NCI-H82 treated with DMSO at 0.1 percent for 48 hours (cell line): ENCODE measurements around the gene TCERG1L.

Experiments used
- DNase-seq: peaks from one replicate; lab custom pipeline; 2025; ENCODE audit not compliant: unreplicated experiment; lab: John Stamatoyannopoulos, UW

The TCERG1L gene

GRCh38 chr10:131230166-131230565, 81.4 kb downstream of the TCERG1L start:
- DNase-seq = no peak

GRCh38 chr10:131227163-131227740, 84.3 kb downstream of the TCERG1L start:
- no peak for DNase-seq

GRCh38 chr10:131226446-131227162, 84.9 kb downstream of the TCERG1L start:
- no peak for DNase-seq

GRCh38 chr10:131224106-131224505, 87.4 kb downstream of the TCERG1L start:
- DNase-seq = no peak

GRCh38 chr10:131223422-131223821, 88.1 kb downstream of the TCERG1L start:
- DNase-seq = no peak

GRCh38 chr10:131222986-131223385, 88.5 kb downstream of the TCERG1L start:
- no peak for DNase-seq

GRCh38 chr10:131221632-131222277, 89.8 kb downstream of the TCERG1L start:
- no peak for DNase-seq

- no peak for DNase-seq
These were observed 90.8 kb downstream of the TCERG1L start for GRCh38 chr10:131220601-131221171.

- no peak for DNase-seq
These were observed 91.5 kb downstream of the TCERG1L start for GRCh38 chr10:131219955-131220489.

- DNase-seq = no peak
These were observed 92.0 kb downstream of the TCERG1L start for GRCh38 chr10:131219584-131219886.

- no peak for DNase-seq
These were observed 92.5 kb downstream of the TCERG1L start for GRCh38 chr10:131218811-131219583.

GRCh38 chr10:131216681-131217230, 94.8 kb downstream of the TCERG1L start:
- no peak for DNase-seq

GRCh38 chr10:131215776-131216175, 95.7 kb downstream of the TCERG1L start:
- DNase-seq = no peak

GRCh38 chr10:131214521-131215244, 96.8 kb downstream of the TCERG1L start:
- no peak for DNase-seq

GRCh38 chr10:131213741-131214505, 97.6 kb downstream of the TCERG1L start:
- no peak for DNase-seq

- no peak for DNase-seq
These were observed 98.7 kb downstream of the TCERG1L start for GRCh38 chr10:131212763-131213325.

- DNase-seq = no peak
These were observed 99.4 kb downstream of the TCERG1L start for GRCh38 chr10:131211965-131212619.

GRCh38 chr10:131211559-131211958, 100.0 kb downstream of the TCERG1L start:
- DNase-seq = no peak

GRCh38 chr10:131211146-131211545, 100.4 kb downstream of the TCERG1L start:
- no peak for DNase-seq
